Fibroblast of mammary gland (primary cell): ENCODE data around the gene CD14.
"Not testable (repeated sequence)": the region's sequence is repeated elsewhere in the genome, so short reads cannot be mapped to it uniquely, and the experiment has no call there.

Source experiments
- DNase-seq: peaks from one replicate; pipeline ENCODE4 v3.0.0-alpha.2; 2010; ENCODE audit warnings: low read depth
- H3K4me3 ChIP-seq: 2 replicates; pipeline ENCODE4 v1.5.1; 2011; ENCODE audit warnings: low read depth, mild to moderate bottlenecking, low read length, moderate library complexity; ENCODE audit not compliant: control insufficient read depth
- CTCF ChIP-seq: conservative IDR thresholded peaks from 2 replicates; pipeline ENCODE4 v1.5.1; 2011; ENCODE audit warnings: low read depth, low read length, inconsistent platforms; ENCODE audit not compliant: control insufficient read depth, insufficient read depth

The CD14 gene

GRCh38 chr5:140598836-140599235 lies 34.1 kb downstream of the CD14 start:
- DNase-seq = no peak
- TF ChIP-seq CTCF = no peak
- no peak overlapping the region for H3K4me3 ChIP-seq

- H3K4me3 ChIP-seq = no peak overlapping the region
- DNase-seq = no peak
- no peak for TF ChIP-seq CTCF
Measured at GRCh38 chr5:140596321-140596741, 36.6 kb downstream of the CD14 start.

- DNase-seq = no peak
- no peak overlapping the region for H3K4me3 ChIP-seq
- TF ChIP-seq CTCF = no peak
Measured at GRCh38 chr5:140595538-140596300, 37.3 kb downstream of the CD14 start.

GRCh38 chr5:140594169-140594568 lies 38.8 kb downstream of the CD14 start:
- no peak overlapping the region for H3K4me3 ChIP-seq
- no peak for DNase-seq
- no peak for TF ChIP-seq CTCF

GRCh38 chr5:140593070-140593469 lies 39.9 kb downstream of the CD14 start:
- H3K4me3 ChIP-seq, DNase-seq: not testable (repeated sequence)

GRCh38 chr5:140591747-140592372 lies 41.1 kb downstream of the CD14 start:
- H3K4me3 ChIP-seq = no peak overlapping the region
- no peak for TF ChIP-seq CTCF
- DNase-seq = peak; percentile 51

- no peak for TF ChIP-seq CTCF
- no peak for DNase-seq
- no peak overlapping the region for H3K4me3 ChIP-seq
Measured at GRCh38 chr5:140590861-140591260, 42.1 kb downstream of the CD14 start.
